Endothelial cell of umbilical vein (primary cell): ENCODE measurements around the gene COL16A1.

Source experiments
- CTCF ChIP-seq, 2 donors: IDR thresholded peaks; 1 replicate in 1 of 2; 2 replicates in 1 of 2; pipeline ENCODE4 v1.5.1; 2011; ENCODE audit warnings: low read length in 2 of 2, mild to moderate bottlenecking in 2 of 2, moderate library complexity in 2 of 2, control low read depth in 1 of 2, inconsistent platforms in 1 of 2, low read depth in 1 of 2; ENCODE audit not compliant: insufficient read depth in 1 of 2; ENCODE audit errors: extremely low read depth in 1 of 2
- FOS ChIP-seq: IDR thresholded peaks from 2 replicates; pipeline ENCODE4 v1.6.1; 2011; ENCODE audit warnings: mild to moderate bottlenecking, low read length, moderate library complexity, borderline replicate concordance; ENCODE audit not compliant: insufficient read depth
- POLR2AphosphoS5 ChIP-seq: IDR thresholded peaks from 2 replicates; pipeline ENCODE4 v1.6.1; 2012; ENCODE audit warnings: low read depth, mild to moderate bottlenecking, control low read depth, low read length, moderate library complexity; ENCODE audit not compliant: insufficient read depth

GRCh38 chr1:31727195-31727594 lies 23.4 kb upstream of the COL16A1 start:
- TF ChIP-seq CTCF (IDR thresholded peaks at IDR 0.05; ENCODE audit: extremely low read depth in 1 of 2, insufficient read depth in 1 of 2, low read depth in 1 of 2, low read length in 2 of 2), result no peak
- no peak for TF ChIP-seq FOS
- TF ChIP-seq POLR2AphosphoS5, result no peak
